AG04450 (cell line): ENCODE measurements around the gene CCSER2. TPM values are rescaled to one million over a fixed set of nuclear protein-coding genes. Genes with fewer than 3 reads are reported as not detected.
"Not testable (repeated sequence)": the region's sequence is repeated elsewhere in the genome, so short reads cannot be mapped to it uniquely, and the experiment has no call there.

ENCODE experiments used
- CTCF ChIA-PET: fragments of 300-600, 350-600 bp; formaldehyde crosslinking; extraction: SDS; loops from one replicate; lab custom pipeline; 2022; ENCODE audit warnings: antibody characterized with exemption, inconsistent platforms; lab: Charles Lee
- POLR2A ChIA-PET: fragments of 350-600 bp; formaldehyde crosslinking; extraction: SDS; loops from one replicate; lab custom pipeline; 2021; ENCODE audit warnings: antibody characterized with exemption, inconsistent platforms; lab: Yijun Ruan, JAX
- DNase-seq: peaks from one replicate; pipeline ENCODE4 v3.0.0-alpha.2; 2011; ENCODE audit warnings: low read depth, low spot score
- H3K27ac ChIP-seq: one replicate; pipeline ENCODE4 v1.5.1; 2012; ENCODE audit warnings: low read depth, low read length, control low read depth
- H3K27me3 ChIP-seq: one replicate; pipeline ENCODE4 v1.6.0; 2012; ENCODE audit warnings: low read length; ENCODE audit not compliant: control insufficient read depth, insufficient read depth
- H3K4me3 ChIP-seq: 2 replicates; pipeline ENCODE4 v1.5.1; 2011; ENCODE audit warnings: mild to moderate bottlenecking, low read depth, low read length, control low read depth
- H3K9me3 ChIP-seq: 2 replicates; pipeline ENCODE4 v1.5.1; 2012; ENCODE audit warnings: low read length; ENCODE audit not compliant: control insufficient read depth, insufficient read depth
- CTCF ChIP-seq: IDR thresholded peaks from 2 replicates; pipeline ENCODE4 v1.5.1; 2011; ENCODE audit warnings: low read depth, low read length, control low read depth, inconsistent platforms
- polyA plus RNA-seq: library from polyadenylated mRNA; depleted of rRNA; stranded (reverse); fragments of >200 nt; gene quantifications from 2 replicates; pipeline ENCODE4 v1.2.3, GENCODE V29; 2011

The CCSER2 gene
- polyA plus RNA-seq, 1 experiment, result 51.0 TPM

GRCh38 chr10:84524435-84524834, 196.0 kb downstream of the CCSER2 start:
- no peak overlapping the region for H3K27ac ChIP-seq
- no peak for DNase-seq
- H3K27me3 ChIP-seq, result no peaks in the 10 kb centered on the region
- H3K4me3 ChIP-seq, result no peak overlapping the region
- H3K9me3 ChIP-seq, result peaks cover 9% of the 10 kb centered on the region
- no peak for TF ChIP-seq CTCF
- ChIA-PET POLR2A (no interaction called here), CTCF (interaction anchor here (0.8 kb wide), 2 partner anchors 150 to 172 kb away, joined by 3 to 4 read pairs; no protein-coding TSS in a partner anchor)

- no peaks in the 10 kb centered on the region for H3K27me3 ChIP-seq
- H3K4me3 ChIP-seq, result no peak overlapping the region
- no peak overlapping the region for H3K27ac ChIP-seq
- no peak for DNase-seq
- no peak for TF ChIP-seq CTCF
- ChIA-PET CTCF (interaction anchor here (1.5 kb wide), 1 partner anchor 12 kb away, joined by 14 read pairs; no protein-coding TSS in a partner anchor), POLR2A (no interaction called here)
- peaks cover 9% of the 10 kb centered on the region for H3K9me3 ChIP-seq
These were observed 196.9 kb downstream of the CCSER2 start for GRCh38 chr10:84525120-84525806.

DNA sequence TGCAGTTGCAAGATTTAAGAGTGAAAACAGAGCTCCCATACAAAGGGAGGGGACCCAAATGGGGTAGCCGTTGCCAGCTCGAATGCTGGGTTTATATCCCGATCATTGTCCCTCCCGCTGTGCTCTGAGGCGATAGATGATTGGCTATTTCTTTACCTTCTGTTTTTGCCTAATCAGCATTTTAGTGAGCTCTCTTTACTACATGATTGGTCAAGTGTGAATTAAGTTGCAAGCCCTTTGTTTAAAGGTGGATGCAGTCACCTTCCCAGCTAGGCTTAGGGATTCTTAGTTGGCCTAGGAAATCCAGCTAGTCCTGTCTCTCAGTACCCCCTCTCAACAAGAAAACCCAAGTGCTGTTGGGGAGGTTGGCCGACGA, 197.4 kb downstream of the CCSER2 start:
- CTCF ChIA-PET, result interaction anchor here (1.5 kb wide), 1 partner anchor 11 kb away, joined by 14 read pairs; no protein-coding TSS in a partner anchor
- POLR2A ChIA-PET, H3K27me3 ChIP-seq, H3K27ac ChIP-seq, H3K9me3 ChIP-seq, DNase-seq, H3K4me3 ChIP-seq: not testable (repeated sequence)

DNA sequence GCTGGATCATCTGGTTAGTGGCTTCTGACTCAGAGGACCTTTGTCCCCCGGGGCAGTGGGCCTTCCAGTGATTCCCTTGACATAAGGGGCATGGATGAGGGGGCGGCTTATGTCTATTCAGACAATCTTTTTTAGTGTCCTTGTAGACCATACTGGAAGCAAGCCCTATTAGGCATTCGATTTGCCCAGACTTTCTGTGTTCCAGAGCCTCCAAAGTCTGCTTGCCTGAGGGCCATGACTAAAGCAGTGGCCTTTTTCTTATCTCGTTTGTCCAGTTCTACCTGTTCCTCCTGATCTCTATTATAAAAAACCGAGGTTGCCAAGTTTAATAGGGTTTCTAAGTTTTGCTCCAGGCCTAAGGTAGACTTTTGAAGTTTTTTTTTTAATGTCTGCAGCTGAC, 199.0 kb downstream of the CCSER2 start:
- H3K27me3 ChIP-seq, H3K27ac ChIP-seq, DNase-seq, POLR2A ChIA-PET, H3K4me3 ChIP-seq, CTCF ChIA-PET, H3K9me3 ChIP-seq: not testable (repeated sequence)

- H3K4me3 ChIP-seq, POLR2A ChIA-PET, H3K27ac ChIP-seq, H3K9me3 ChIP-seq, H3K27me3 ChIP-seq, DNase-seq: not testable (repeated sequence)
- CTCF ChIA-PET, result interaction anchor here (1.7 kb wide), 1 partner anchor 9 kb away, joined by 7 read pairs; no protein-coding TSS in a partner anchor
These were observed 200.1 kb downstream of the CCSER2 start for GRCh38 chr10:84528526-84528925.

- peaks cover under 1% of the 10 kb centered on the region; the same call in 1 of the 2 replicates for H3K9me3 ChIP-seq
- ChIA-PET POLR2A (no interaction called here), CTCF (interaction anchor here (1.4 to 2.5 kb wide), 4 partner anchors 9 to 274 kb away, joined by 5 to 15 read pairs (median 14); no protein-coding TSS in a partner anchor)
- TF ChIP-seq CTCF, result no peak
- no peak overlapping the region for H3K27ac ChIP-seq
- no peak for DNase-seq
- no peaks in the 10 kb centered on the region for H3K27me3 ChIP-seq
- no peak overlapping the region for H3K4me3 ChIP-seq
These were observed 202.4 kb downstream of the CCSER2 start for GRCh38 chr10:84530724-84531325.
